Neuronal stem cell (in vitro differentiated cells): ENCODE measurements around the gene CENPA.

Source experiments
- DNase-seq: peaks from one replicate; pipeline ENCODE4 v3.0.0-alpha.2; 2013; ENCODE audit warnings: low spot score
- H2AFZ ChIP-seq: one replicate; pipeline ENCODE4 v1.6.1; 2013; ENCODE audit warnings: mild to moderate bottlenecking, low read length, inconsistent platforms
- H2AK5ac ChIP-seq: 2 replicates; pipeline ENCODE4 v1.6.1; 2013; ENCODE audit warnings: low read depth, mild to moderate bottlenecking, inconsistent platforms, low read length, moderate library complexity, mixed read lengths
- H2BK120ac ChIP-seq: 2 replicates; pipeline ENCODE4 v1.6.1; 2013; ENCODE audit warnings: low read depth, mild to moderate bottlenecking, inconsistent platforms, low read length, moderate library complexity, mixed read lengths
- H2BK12ac ChIP-seq: one replicate; pipeline ENCODE4 v1.6.1; 2013; ENCODE audit warnings: low read length, inconsistent platforms
- H2BK15ac ChIP-seq: 2 replicates; pipeline ENCODE4 v1.6.1; 2013; ENCODE audit warnings: mild to moderate bottlenecking, low read length, inconsistent platforms, mixed read lengths
- H2BK5ac ChIP-seq: one replicate; pipeline ENCODE4 v1.6.1; 2013; ENCODE audit warnings: inconsistent platforms, mild to moderate bottlenecking, low read length, moderate library complexity
- H3K14ac ChIP-seq: one replicate; pipeline ENCODE4 v1.6.1; 2013; ENCODE audit warnings: low read length, inconsistent platforms
- H3K18ac ChIP-seq: 2 replicates; pipeline ENCODE4 v1.6.1; 2013; ENCODE audit warnings: low read length, inconsistent platforms
- H3K23ac ChIP-seq: 2 replicates; pipeline ENCODE4 v1.6.1; 2013; ENCODE audit warnings: low read depth, mild to moderate bottlenecking, mixed read lengths, low read length, inconsistent platforms; ENCODE audit not compliant: poor library complexity
- H3K27ac ChIP-seq: replicated peaks from 3 replicates; pipeline ENCODE4 v1.5.1; 2013; ENCODE audit warnings: low read length, inconsistent platforms
- H3K27me3 ChIP-seq, 3 experiments: 2 replicates each; pipeline ENCODE4 v1.6.1; 2013; ENCODE audit warnings: low read length in 3 of 3, mild to moderate bottlenecking in 2 of 3, inconsistent platforms in 1 of 3, low read depth in 1 of 3, mixed read lengths in 1 of 3, moderate library complexity in 1 of 3; ENCODE audit not compliant: control insufficient read depth in 3 of 3, insufficient read depth in 3 of 3
- H3K36me3 ChIP-seq, 2 donors: replicated peaks in 1 of 2; 2 replicates each; pipeline ENCODE4 v1.6.1; 2013; ENCODE audit warnings: low read length in 2 of 2; ENCODE audit not compliant: control insufficient read depth in 2 of 2, insufficient read depth in 2 of 2
- H3K4ac ChIP-seq: 2 replicates; pipeline ENCODE4 v1.6.1; 2013; ENCODE audit warnings: inconsistent platforms, mild to moderate bottlenecking, low read length, moderate library complexity
- H3K4me1 ChIP-seq, 2 donors: 1 replicate in 1 of 2; 2 replicates in 1 of 2; pipeline ENCODE4 v1.6.1; 2013; ENCODE audit warnings: low read length in 2 of 2, low read depth in 1 of 2; ENCODE audit not compliant: control insufficient read depth in 2 of 2, insufficient read depth in 1 of 2
- H3K4me2 ChIP-seq: one replicate; pipeline ENCODE4 v1.6.1; 2013; ENCODE audit warnings: mild to moderate bottlenecking, low read length, inconsistent platforms; ENCODE audit not compliant: insufficient read depth, poor library complexity, severe bottlenecking
- H3K4me3 ChIP-seq, 2 donors: 2 replicates each; pipeline ENCODE4 v1.5.1; 2013; ENCODE audit warnings: low read length in 2 of 2, mild to moderate bottlenecking in 2 of 2, inconsistent platforms in 1 of 2, moderate library complexity in 1 of 2
- H3K79me1 ChIP-seq: one replicate; pipeline ENCODE4 v1.6.1; 2013; ENCODE audit warnings: low read depth, mild to moderate bottlenecking, inconsistent platforms, low read length, moderate library complexity
- H3K9ac ChIP-seq: one replicate; pipeline ENCODE4 v1.6.1; 2013; ENCODE audit warnings: mild to moderate bottlenecking, low read depth, low read length, inconsistent platforms; ENCODE audit not compliant: poor library complexity
- H3K9me3 ChIP-seq, 2 donors: replicated peaks in 1 of 2; 2 replicates each; pipeline versions ENCODE3 to v1.6.1; 2013; ENCODE audit warnings: low read length in 2 of 2, mild to moderate bottlenecking in 2 of 2, inconsistent platforms in 1 of 2, low read depth in 1 of 2, mixed read lengths in 1 of 2, moderate library complexity in 1 of 2; ENCODE audit not compliant: control insufficient read depth in 2 of 2, insufficient read depth in 1 of 2
- H4K8ac ChIP-seq: one replicate; pipeline ENCODE4 v1.6.1; 2013; ENCODE audit warnings: low read depth, mild to moderate bottlenecking, inconsistent platforms, low read length, moderate library complexity
- H4K91ac ChIP-seq: one replicate; pipeline ENCODE4 v1.6.1; 2013; ENCODE audit warnings: low read length, low read depth, mild to moderate bottlenecking, inconsistent platforms; ENCODE audit not compliant: poor library complexity
- WGBS, 2 donors: extraction: QIAGEN DNeasy Blood & Tissue Kit; methylation state at CpG; one replicate each; pipeline ENCODE4 v1.1.7; 2013; ENCODE audit warnings: missing lambda C conversion rate in 2 of 2, mixed read lengths in 1 of 2; ENCODE audit not compliant: insufficient read length in 2 of 2, insufficient replicate concordance in 1 of 2; ENCODE audit errors: extremely low coverage in 2 of 2; 5-methylcytosine and 5-hydroxymethylcytosine counted together

The CENPA gene

GRCh38 chr2:26843041-26843440 lies 57.2 kb downstream of the CENPA start:
- H2AK5ac ChIP-seq: no peak overlapping the region
- H3K79me1 ChIP-seq: no peaks in the 10 kb centered on the region

More at GRCh38 chr2:26843041-26843440, 57.2 kb downstream of the CENPA start:
- H2BK15ac ChIP-seq: no peak overlapping the region
- no peak overlapping the region for H3K18ac ChIP-seq
- H3K4ac ChIP-seq: no peak overlapping the region
- no peak overlapping the region for H2BK120ac ChIP-seq
- H3K27ac ChIP-seq: no peak overlapping the region
- no peaks in the 10 kb centered on the region for H3K36me3 ChIP-seq
- no peak overlapping the region for H3K4me2 ChIP-seq
- H2BK12ac ChIP-seq: no peak overlapping the region
- H3K4me3 ChIP-seq: no peak overlapping the region
- H3K4me1 ChIP-seq: peaks cover 7 to 9% of the 10 kb centered on the region in 2 donors
- no peak overlapping the region for H2AFZ ChIP-seq
- no CpG with 5 or more reads among the region's 4 CpGs for WGBS, 2 donors
- no peak overlapping the region for H3K9ac ChIP-seq
- no peaks in the 10 kb centered on the region for H3K9me3 ChIP-seq
- no peak overlapping the region for H4K91ac ChIP-seq
- no peak overlapping the region for H4K8ac ChIP-seq
- no peak overlapping the region for H3K23ac ChIP-seq
- DNase-seq: no peak
- H3K27me3 ChIP-seq: peaks cover 0 to 23% (median 3%) of the 10 kb centered on the region in 3 experiments
- H2BK5ac ChIP-seq: no peak overlapping the region
- H3K14ac ChIP-seq: no peak overlapping the region
